ENCODE data around the gene FAM78B.

DNA sequence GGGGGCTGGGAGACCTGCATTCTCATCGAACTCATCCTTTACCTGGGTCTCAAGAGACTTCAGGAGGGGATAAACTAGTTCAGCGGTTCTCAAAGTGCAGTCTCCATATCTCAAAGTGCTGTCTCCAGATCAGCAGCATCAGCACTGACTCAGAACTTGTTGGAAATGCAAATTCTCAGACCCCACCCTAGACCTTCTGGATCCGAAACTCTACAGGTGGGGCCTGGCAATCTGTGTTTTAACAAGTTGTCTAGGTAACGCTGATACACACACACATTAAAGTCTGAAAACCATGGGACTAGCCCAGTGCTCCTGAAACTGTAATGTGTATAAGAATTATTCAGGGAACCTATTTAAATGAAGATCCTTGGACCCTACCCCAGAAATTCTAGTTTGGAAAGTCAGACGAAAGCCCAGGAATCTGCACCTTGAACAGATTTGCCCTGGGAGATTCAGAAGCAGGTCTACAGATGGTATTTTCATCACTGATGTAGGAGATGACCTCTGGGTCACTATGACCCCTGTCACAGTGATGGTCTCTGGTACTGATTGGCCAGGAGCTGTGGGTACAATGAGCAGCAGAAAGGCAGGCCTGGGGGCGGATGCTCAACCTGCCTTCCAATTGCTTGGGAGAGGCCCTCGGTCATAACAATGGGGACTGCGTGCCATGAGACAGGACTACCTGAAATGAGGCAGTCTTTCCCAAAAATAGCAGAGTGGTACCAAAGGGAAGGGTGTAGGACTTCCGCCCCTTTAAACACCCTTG lies 127.2 kb downstream of the FAM78B start:
- TF ChIP-seq, protein P1, sequence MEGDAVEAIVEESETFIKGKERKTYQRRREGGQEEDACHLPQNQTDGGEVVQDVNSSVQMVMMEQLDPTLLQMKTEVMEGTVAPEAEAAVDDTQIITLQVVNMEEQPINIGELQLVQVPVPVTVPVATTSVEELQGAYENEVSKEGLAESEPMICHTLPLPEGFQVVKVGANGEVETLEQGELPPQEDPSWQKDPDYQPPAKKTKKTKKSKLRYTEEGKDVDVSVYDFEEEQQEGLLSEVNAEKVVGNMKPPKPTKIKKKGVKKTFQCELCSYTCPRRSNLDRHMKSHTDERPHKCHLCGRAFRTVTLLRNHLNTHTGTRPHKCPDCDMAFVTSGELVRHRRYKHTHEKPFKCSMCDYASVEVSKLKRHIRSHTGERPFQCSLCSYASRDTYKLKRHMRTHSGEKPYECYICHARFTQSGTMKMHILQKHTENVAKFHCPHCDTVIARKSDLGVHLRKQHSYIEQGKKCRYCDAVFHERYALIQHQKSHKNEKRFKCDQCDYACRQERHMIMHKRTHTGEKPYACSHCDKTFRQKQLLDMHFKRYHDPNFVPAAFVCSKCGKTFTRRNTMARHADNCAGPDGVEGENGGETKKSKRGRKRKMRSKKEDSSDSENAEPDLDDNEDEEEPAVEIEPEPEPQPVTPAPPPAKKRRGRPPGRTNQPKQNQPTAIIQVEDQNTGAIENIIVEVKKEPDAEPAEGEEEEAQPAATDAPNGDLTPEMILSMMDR (conservative IDR thresholded peaks at IDR 0.05; ENCODE audit: low read depth, low read length) = no peak
- TF ChIP-seq EZH2phosphoT487 (IDR thresholded peaks at IDR 0.05; ENCODE audit: borderline replicate concordance, low read length) (no peak), EZH2 (IDR thresholded peaks at IDR 0.05; ENCODE audit: low read length, unreplicated experiment) (no peak)
